ENCODE results near the gene DGKI. TPM values are rescaled to one million over a fixed set of nuclear protein-coding genes. Genes with fewer than 3 reads are reported as not detected.

The DGKI gene
- total RNA-seq, 1 experiment from 2014 or later, result not detected

- Histone ChIP-seq H4K20me1 (ENCODE audit: insufficient read depth, low read depth, low read length) (no peaks in the 10 kb centered on the region), H3K4me3 (ENCODE audit: low read length) (no peak overlapping the region), H3K4me2 (ENCODE audit: low read depth, low read length, poor library complexity, severe bottlenecking) (no peak overlapping the region), H3K79me2 (ENCODE audit: low read length) (no peaks in the 10 kb centered on the region), H3K27me3 (ENCODE audit: low read length) (no peaks in the 10 kb centered on the region), H3K27ac (ENCODE audit: low read length) (no peak overlapping the region), H3K36me3 (ENCODE audit: insufficient read depth, low read length) (no peaks in the 10 kb centered on the region), H2AFZ (ENCODE audit: low read length) (no peak overlapping the region), H3K9me3 (ENCODE audit: low read length) (0 out of 2 replicates have a peak, but pooled peaks cover 5% of the 10 kb centered on the region), H3K9me2 (replicated peaks; ENCODE audit: insufficient read depth, low read length) (no peaks in the 10 kb centered on the region), H3K4me1 (ENCODE audit: low read length) (no peaks in the 10 kb centered on the region), H3K9ac (ENCODE audit: low read length) (no peak overlapping the region)
- no peak for DNase-seq
These were observed 143.3 kb downstream of the DGKI start for GRCh38 chr7:137703291-137704010.

- no peaks in the 10 kb centered on the region for H3K9me2 ChIP-seq (replicated peaks; ENCODE audit: insufficient read depth, low read length)
- H3K4me1 ChIP-seq (ENCODE audit: low read length), result no peaks in the 10 kb centered on the region
- no peaks in the 10 kb centered on the region for H4K20me1 ChIP-seq (ENCODE audit: insufficient read depth, low read depth, low read length)
- H3K27ac ChIP-seq (ENCODE audit: low read length), result no peak overlapping the region
- no peak for DNase-seq
- H3K4me3 ChIP-seq (ENCODE audit: low read length), result no peak overlapping the region
- H2AFZ ChIP-seq (ENCODE audit: low read length), result no peak overlapping the region
- no peaks in the 10 kb centered on the region for H3K9me3 ChIP-seq (ENCODE audit: low read length)
- no peak overlapping the region for H3K9ac ChIP-seq (ENCODE audit: low read length)
- no peaks in the 10 kb centered on the region for H3K27me3 ChIP-seq (ENCODE audit: low read length)
- H3K36me3 ChIP-seq (ENCODE audit: insufficient read depth, low read length), result no peaks in the 10 kb centered on the region
- no peaks in the 10 kb centered on the region for H3K79me2 ChIP-seq (ENCODE audit: low read length)
- no peak overlapping the region for H3K4me2 ChIP-seq (ENCODE audit: low read depth, low read length, poor library complexity, severe bottlenecking)
These were observed 149.8 kb downstream of the DGKI start for GRCh38 chr7:137696988-137697387.

- H4K20me1 ChIP-seq (ENCODE audit: insufficient read depth, low read depth, low read length), result no peaks in the 10 kb centered on the region
- H3K9me2 ChIP-seq (replicated peaks; ENCODE audit: insufficient read depth, low read length), result no peaks in the 10 kb centered on the region
- H3K27ac ChIP-seq (ENCODE audit: low read length), result no peak overlapping the region
- H3K9me3 ChIP-seq (ENCODE audit: low read length), result no peaks in the 10 kb centered on the region
- H3K79me2 ChIP-seq (ENCODE audit: low read length), result no peaks in the 10 kb centered on the region
- H3K4me3 ChIP-seq (ENCODE audit: low read length), result no peak overlapping the region
- no peak overlapping the region for H3K4me2 ChIP-seq (ENCODE audit: low read depth, low read length, poor library complexity, severe bottlenecking)
- H3K27me3 ChIP-seq (ENCODE audit: low read length), result no peaks in the 10 kb centered on the region
- no peaks in the 10 kb centered on the region for H3K4me1 ChIP-seq (ENCODE audit: low read length)
- H3K36me3 ChIP-seq (ENCODE audit: insufficient read depth, low read length), result no peaks in the 10 kb centered on the region
- DNase-seq, result no peak
- H3K9ac ChIP-seq (ENCODE audit: low read length), result no peak overlapping the region
- H2AFZ ChIP-seq (ENCODE audit: low read length), result no peak overlapping the region
These were observed 150.4 kb downstream of the DGKI start for GRCh38 chr7:137696376-137696775.

- no peaks in the 10 kb centered on the region for H3K36me3 ChIP-seq (ENCODE audit: insufficient read depth, low read length)
- H3K9ac ChIP-seq (ENCODE audit: low read length), result no peak overlapping the region
- H3K4me1 ChIP-seq (ENCODE audit: low read length), result no peaks in the 10 kb centered on the region
- no peaks in the 10 kb centered on the region for H3K27me3 ChIP-seq (ENCODE audit: low read length)
- no peak overlapping the region for H3K4me2 ChIP-seq (ENCODE audit: low read depth, low read length, poor library complexity, severe bottlenecking)
- DNase-seq, result no peak
- H4K20me1 ChIP-seq (ENCODE audit: insufficient read depth, low read depth, low read length), result no peaks in the 10 kb centered on the region
- no peak overlapping the region for H2AFZ ChIP-seq (ENCODE audit: low read length)
- no peaks in the 10 kb centered on the region for H3K9me2 ChIP-seq (replicated peaks; ENCODE audit: insufficient read depth, low read length)
- no peaks in the 10 kb centered on the region for H3K9me3 ChIP-seq (ENCODE audit: low read length)
- no peaks in the 10 kb centered on the region for H3K79me2 ChIP-seq (ENCODE audit: low read length)
- H3K4me3 ChIP-seq (ENCODE audit: low read length), result no peak overlapping the region
- no peak overlapping the region for H3K27ac ChIP-seq (ENCODE audit: low read length)
These were observed 150.8 kb downstream of the DGKI start for GRCh38 chr7:137695942-137696341.

- DNase-seq, result no peak
- no peak overlapping the region for H3K4me2 ChIP-seq (ENCODE audit: low read depth, low read length, poor library complexity, severe bottlenecking)
- no peaks in the 10 kb centered on the region for H3K36me3 ChIP-seq (ENCODE audit: insufficient read depth, low read length)
- H3K27me3 ChIP-seq (ENCODE audit: low read length), result no peaks in the 10 kb centered on the region
- no peaks in the 10 kb centered on the region for H3K9me2 ChIP-seq (replicated peaks; ENCODE audit: insufficient read depth, low read length)
- no peaks in the 10 kb centered on the region for H4K20me1 ChIP-seq (ENCODE audit: insufficient read depth, low read depth, low read length)
- no peak overlapping the region for H2AFZ ChIP-seq (ENCODE audit: low read length)
- no peaks in the 10 kb centered on the region for H3K9me3 ChIP-seq (ENCODE audit: low read length)
- no peak overlapping the region for H3K27ac ChIP-seq (ENCODE audit: low read length)
- H3K79me2 ChIP-seq (ENCODE audit: low read length), result no peaks in the 10 kb centered on the region
- H3K4me1 ChIP-seq (ENCODE audit: low read length), result no peaks in the 10 kb centered on the region
- H3K4me3 ChIP-seq (ENCODE audit: low read length), result no peak overlapping the region
- no peak overlapping the region for H3K9ac ChIP-seq (ENCODE audit: low read length)
These were observed 151.3 kb downstream of the DGKI start for GRCh38 chr7:137695494-137695893.

GRCh38 chr7:137694405-137694804 lies 152.4 kb downstream of the DGKI start:
- H3K27me3 ChIP-seq (ENCODE audit: low read length), result no peaks in the 10 kb centered on the region
- H3K9ac ChIP-seq (ENCODE audit: low read length), result no peak overlapping the region
- no peak overlapping the region for H3K4me2 ChIP-seq (ENCODE audit: low read depth, low read length, poor library complexity, severe bottlenecking)
- no peaks in the 10 kb centered on the region for H3K9me2 ChIP-seq (replicated peaks; ENCODE audit: insufficient read depth, low read length)
- no peaks in the 10 kb centered on the region for H3K36me3 ChIP-seq (ENCODE audit: insufficient read depth, low read length)
- H2AFZ ChIP-seq (ENCODE audit: low read length), result no peak overlapping the region
- DNase-seq, result no peak
- no peak overlapping the region for H3K27ac ChIP-seq (ENCODE audit: low read length)
- no peaks in the 10 kb centered on the region for H4K20me1 ChIP-seq (ENCODE audit: insufficient read depth, low read depth, low read length)
- H3K79me2 ChIP-seq (ENCODE audit: low read length), result no peaks in the 10 kb centered on the region
- H3K4me3 ChIP-seq (ENCODE audit: low read length), result no peak overlapping the region
- H3K4me1 ChIP-seq (ENCODE audit: low read length), result no peaks in the 10 kb centered on the region
- H3K9me3 ChIP-seq (ENCODE audit: low read length), result no peaks in the 10 kb centered on the region

- Histone ChIP-seq H3K4me2 (ENCODE audit: low read depth, low read length, poor library complexity, severe bottlenecking) (no peak overlapping the region), H3K4me3 (ENCODE audit: low read length) (no peak overlapping the region), H3K27me3 (ENCODE audit: low read length) (0 out of 2 replicates have a peak, but pooled peaks cover 3% of the 10 kb centered on the region), H3K9me3 (ENCODE audit: low read length) (no peaks in the 10 kb centered on the region), H3K9ac (ENCODE audit: low read length) (no peak overlapping the region), H2AFZ (ENCODE audit: low read length) (no peak overlapping the region), H3K9me2 (replicated peaks; ENCODE audit: insufficient read depth, low read length) (no peaks in the 10 kb centered on the region), H3K79me2 (ENCODE audit: low read length) (no peaks in the 10 kb centered on the region), H4K20me1 (ENCODE audit: insufficient read depth, low read depth, low read length) (no peaks in the 10 kb centered on the region), H3K4me1 (ENCODE audit: low read length) (no peaks in the 10 kb centered on the region), H3K36me3 (ENCODE audit: insufficient read depth, low read length) (no peaks in the 10 kb centered on the region), H3K27ac (ENCODE audit: low read length) (no peak overlapping the region)
- no peak for DNase-seq
These were observed 154.4 kb downstream of the DGKI start for GRCh38 chr7:137692399-137692798.

GRCh38 chr7:137691566-137691965 lies 155.2 kb downstream of the DGKI start:
- no peak for DNase-seq
- H3K9me2 ChIP-seq (replicated peaks; ENCODE audit: insufficient read depth, low read length), result no peaks in the 10 kb centered on the region

More at GRCh38 chr7:137691566-137691965, 155.2 kb downstream of the DGKI start:
- H2AFZ ChIP-seq (ENCODE audit: low read length), result no peak overlapping the region
- no peaks in the 10 kb centered on the region for H4K20me1 ChIP-seq (ENCODE audit: insufficient read depth, low read depth, low read length)
- no peak overlapping the region for H3K4me2 ChIP-seq (ENCODE audit: low read depth, low read length, poor library complexity, severe bottlenecking)
- no peak overlapping the region for H3K27ac ChIP-seq (ENCODE audit: low read length)
- H3K79me2 ChIP-seq (ENCODE audit: low read length), result no peaks in the 10 kb centered on the region
- H3K9me3 ChIP-seq (ENCODE audit: low read length), result no peaks in the 10 kb centered on the region
- H3K9ac ChIP-seq (ENCODE audit: low read length), result no peak overlapping the region
- H3K27me3 ChIP-seq (ENCODE audit: low read length), result 0 out of 2 replicates have a peak, but pooled peaks cover 3% of the 10 kb centered on the region
- H3K4me1 ChIP-seq (ENCODE audit: low read length), result no peaks in the 10 kb centered on the region
- no peak overlapping the region for H3K4me3 ChIP-seq (ENCODE audit: low read length)
- no peaks in the 10 kb centered on the region for H3K36me3 ChIP-seq (ENCODE audit: insufficient read depth, low read length)

Data from Karpas-422 (cell line).